GM10847 (cell line): ENCODE measurements around the gene CFAP251.

Experiments
- POLR2A ChIP-seq: IDR thresholded peaks from 2 replicates; pipeline ENCODE4 v1.6.1; 2011; ENCODE audit not compliant: insufficient read length; ENCODE audit errors: extremely low read depth

The CFAP251 gene

GRCh38 chr12:122003651-122004611 is 85.5 kb downstream of the CFAP251 start:
- no peak for TF ChIP-seq POLR2A

DNA sequence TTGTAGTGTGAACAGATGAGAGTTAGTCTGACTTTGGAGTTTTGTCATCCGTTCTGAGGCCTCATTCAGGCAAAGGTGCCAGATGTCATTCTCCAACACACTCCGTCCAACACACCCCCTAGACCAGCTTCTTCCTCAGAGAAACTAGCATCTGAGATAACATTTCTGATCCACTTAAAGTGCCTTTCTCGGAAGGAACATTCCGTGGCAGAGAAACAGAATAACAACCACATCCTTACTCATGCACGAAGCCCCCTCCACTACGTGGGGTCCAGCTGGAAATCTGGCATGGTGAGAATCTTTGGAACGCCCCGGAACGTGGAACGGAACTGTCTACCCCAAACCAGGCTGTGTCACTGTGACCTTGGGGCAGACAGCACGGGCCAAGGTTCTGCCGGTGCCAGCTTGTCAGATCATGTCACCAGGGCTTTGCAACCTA is 86.3 kb downstream of the CFAP251 start:
- no peak for TF ChIP-seq POLR2A

DNA sequence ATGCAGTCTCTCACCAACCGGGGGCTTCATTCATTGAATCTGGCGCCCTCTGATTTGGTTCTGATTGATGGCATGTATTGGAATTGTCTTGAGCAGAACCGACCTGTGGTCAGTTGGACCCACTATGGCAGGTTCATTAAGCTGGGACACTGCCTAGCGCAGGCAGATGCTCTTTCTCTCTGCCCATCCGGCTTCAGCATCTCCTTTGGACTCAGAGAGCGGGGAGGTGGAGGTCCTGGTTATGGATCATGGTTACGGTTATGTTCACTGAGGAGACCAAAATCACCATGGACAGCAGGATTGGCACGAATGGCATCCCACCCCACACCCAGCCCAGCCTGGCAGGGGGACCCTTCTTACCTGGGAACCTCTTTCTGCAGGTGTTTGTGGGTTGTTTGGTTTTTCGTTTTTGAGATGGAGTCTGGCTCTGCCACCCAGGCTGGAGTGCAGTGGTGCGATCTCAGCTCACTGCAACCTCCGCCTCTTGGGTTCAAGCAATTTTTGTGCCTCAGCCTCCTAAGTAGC is 86.9 kb downstream of the CFAP251 start:
- TF ChIP-seq POLR2A = no peak

DNA sequence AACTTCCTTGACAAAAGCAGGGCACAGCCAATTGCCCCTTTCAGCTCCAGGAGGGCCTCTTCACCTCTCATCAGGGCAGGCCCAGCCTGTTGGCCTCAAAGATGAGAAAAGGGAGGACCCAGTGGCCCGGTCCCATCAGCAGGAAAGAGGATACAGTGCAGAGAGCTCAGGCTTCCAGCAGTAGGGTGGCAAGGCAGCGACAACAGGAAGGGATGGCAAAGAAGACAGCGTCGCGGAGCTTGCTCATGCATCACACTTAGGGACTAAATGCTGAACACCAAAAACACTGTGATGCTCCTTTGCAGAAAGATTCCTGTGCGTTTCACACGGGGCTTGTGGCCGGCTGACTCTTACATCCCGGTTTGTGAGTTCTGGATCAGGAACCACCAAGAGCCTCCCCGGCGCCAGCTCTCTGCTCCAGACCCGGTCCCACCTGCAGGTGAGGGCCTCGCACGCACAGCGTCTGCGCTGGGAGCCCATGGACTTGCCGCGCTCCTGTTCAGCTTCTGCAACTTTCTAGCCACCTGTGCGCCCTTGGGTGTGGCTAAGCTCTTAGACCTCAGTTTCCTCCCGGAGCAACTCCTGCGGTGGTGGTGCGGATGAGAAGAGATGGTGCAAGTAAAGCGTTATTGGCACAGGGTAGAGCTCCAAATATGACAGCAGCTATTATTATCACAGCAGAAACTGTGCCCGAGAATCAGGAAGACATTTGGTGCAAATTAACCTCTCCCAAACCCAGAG is 88.0 kb downstream of the CFAP251 start:
- no peak for TF ChIP-seq POLR2A

DNA sequence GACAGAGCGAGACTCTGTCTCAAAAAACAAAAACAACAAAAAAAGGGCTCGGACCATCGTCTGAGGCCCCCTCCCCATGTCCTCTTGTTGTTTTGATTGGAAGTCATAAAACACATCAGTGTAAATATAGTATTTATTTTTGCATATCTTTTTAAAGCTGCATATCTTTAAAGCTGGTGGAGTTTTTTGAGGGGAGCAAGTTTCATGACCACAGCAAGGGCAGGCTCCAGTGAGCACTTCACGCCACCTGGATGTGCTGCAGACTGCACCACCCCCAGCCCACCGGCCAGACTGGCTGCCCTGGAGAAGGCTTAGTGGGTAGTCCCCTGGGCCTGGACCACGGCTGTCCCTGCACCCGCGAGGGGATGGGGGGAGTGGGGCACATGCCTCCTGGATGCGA is 91.3 kb downstream of the CFAP251 start:
- TF ChIP-seq POLR2A = no peak

DNA sequence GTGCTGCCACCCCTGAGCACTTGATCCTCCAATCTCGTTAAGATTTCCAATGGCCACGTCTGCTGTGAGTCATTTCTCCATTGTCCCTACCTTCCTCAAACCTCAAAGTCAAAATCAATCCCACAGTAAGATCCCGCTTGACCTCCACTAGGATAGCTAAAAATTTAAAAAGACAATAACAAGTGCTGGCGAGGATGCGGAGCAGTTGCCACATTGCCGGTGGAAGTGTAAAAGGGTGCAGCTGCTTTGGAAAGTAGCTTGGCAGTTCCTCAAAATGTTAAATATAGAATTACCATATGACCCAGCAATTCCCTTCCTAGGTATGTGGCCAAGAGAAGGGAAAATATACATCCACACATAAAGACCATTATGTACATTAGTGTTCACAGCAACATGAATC is 93.8 kb downstream of the CFAP251 start:
- no peak for TF ChIP-seq POLR2A

DNA sequence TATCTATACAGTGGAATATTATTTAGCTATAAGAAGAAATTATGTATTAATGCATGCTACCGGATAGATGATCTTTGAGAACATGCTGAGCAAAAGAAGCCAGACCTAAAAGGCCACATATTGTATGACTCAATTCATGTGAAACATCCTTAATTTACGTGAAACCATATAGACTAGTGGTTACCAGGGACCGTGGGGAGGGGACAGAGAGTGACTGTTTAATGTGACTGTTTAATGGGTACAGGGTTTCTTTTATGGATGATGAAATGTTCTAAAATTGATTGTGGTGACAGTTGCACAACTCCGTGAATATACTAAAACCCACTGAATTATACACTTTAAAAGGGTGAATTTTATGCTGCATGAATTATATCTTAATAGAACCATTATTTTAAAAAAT is 94.7 kb downstream of the CFAP251 start:
- no peak for TF ChIP-seq POLR2A

DNA sequence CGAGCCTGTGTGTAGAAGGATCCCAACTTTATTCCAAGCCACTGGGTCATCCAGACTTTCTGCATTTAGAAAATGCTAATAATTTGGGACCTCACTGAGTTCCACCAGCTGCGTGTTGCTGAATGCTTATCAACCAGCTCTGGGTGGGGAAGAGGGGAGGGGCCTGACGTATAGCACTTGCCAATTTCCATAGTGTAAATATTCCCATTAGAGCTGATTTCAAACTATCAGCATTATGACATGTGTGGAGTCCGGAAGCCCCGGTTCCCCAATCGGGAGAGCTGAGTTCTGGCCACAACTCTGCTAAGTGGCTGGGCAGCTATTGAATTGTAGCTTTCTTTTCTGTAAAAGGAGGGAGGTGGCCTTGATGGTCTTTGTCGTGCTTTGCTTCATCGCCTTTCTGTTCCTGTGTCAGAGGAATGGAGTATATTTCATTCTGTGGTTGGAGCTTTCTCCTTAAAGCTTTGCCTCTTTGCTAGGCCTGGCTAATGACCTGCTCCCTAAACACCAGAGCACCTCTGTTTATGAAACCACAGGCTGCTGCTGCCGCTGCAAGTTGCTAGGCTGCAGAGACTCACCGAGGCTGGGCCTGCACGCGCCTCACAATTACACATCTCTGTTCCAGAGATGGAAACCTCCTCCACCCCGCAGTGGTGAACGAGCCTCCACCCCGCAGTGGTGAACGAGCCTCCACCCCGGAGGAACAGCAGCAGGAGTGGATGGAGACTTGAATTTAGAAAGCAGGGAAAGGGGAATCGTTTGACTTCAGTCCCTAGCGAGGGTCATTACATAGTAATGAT is 95.6 kb downstream of the CFAP251 start:
- TF ChIP-seq POLR2A = no peak

- TF ChIP-seq POLR2A = no peak
Measured at GRCh38 chr12:122014781-122015180, 96.4 kb downstream of the CFAP251 start.

GRCh38 chr12:122018457-122018856 is 100.1 kb downstream of the CFAP251 start:
- no peak for TF ChIP-seq POLR2A

DNA sequence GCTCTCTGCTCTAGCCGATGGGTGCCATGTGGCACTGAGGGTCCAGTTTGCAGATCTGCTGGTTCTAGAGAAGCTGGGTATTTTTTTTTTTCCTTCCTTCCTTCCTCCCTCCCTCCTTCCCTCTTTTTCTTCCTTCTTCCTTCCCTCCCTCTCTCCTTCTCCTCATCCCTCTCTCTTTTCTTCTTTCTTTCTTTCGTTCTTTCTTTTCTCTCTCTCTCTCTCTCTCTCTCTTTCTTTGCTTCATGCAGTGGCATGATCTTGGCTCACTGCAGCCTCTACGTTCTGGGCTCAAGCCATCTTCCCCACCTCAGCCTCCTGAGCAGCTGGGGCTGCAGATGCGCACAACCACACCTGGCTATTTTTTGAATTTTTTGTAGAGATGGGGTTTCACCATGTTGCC is 100.5 kb downstream of the CFAP251 start:
- TF ChIP-seq POLR2A = no peak

DNA sequence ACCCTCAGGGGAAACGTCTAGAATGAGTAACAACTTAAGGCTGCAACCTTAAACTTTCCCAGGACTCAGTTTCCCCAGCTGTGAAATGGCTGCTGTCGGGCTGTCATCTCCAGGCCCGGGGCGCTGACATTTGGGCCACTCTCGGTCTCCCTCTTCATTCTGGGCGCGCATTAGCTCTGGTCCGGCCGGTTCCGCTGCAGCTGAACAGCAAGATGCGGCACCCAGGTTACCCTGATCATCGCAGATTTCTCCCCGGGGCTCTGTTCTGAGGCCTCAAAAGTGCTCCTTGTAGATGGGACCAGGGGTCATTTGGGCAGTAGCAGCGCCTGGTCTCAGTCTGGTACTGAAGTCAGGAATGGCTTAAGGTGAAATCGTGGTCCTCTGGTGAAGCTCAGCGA is 102.4 kb downstream of the CFAP251 start:
- no peak for TF ChIP-seq POLR2A

DNA sequence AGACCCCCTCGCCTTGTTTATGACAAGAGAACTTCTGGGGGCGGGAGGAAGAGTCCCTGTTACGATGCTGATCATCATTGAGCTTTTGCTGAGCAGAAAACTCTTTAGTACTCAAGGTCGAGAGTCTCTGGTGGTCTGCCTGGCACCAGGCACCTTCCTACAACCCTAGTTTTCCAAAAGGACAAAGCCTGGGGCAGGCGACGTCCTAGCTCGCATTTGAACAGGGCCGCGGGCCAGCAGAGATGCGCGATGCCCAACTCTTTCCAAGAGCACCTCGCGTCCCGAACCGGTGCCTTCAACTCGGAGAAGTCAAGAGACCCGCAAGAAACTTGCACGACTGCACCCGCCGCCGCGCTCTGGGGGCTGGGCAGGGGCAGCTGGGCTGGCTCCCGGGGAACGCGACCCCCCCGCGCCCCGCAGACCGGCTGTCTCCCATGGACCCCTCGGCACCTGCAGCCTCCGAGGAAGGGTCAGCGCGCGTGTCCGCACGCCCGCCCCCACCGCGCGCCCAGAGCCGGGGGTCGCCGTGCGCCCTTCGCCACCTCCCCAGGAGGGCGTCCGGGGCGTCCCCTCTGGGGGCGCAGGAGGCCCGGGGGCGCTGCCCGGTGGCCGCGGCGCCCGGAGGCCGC is 102.9 kb downstream of the CFAP251 start:
- TF ChIP-seq POLR2A = no peak

DNA sequence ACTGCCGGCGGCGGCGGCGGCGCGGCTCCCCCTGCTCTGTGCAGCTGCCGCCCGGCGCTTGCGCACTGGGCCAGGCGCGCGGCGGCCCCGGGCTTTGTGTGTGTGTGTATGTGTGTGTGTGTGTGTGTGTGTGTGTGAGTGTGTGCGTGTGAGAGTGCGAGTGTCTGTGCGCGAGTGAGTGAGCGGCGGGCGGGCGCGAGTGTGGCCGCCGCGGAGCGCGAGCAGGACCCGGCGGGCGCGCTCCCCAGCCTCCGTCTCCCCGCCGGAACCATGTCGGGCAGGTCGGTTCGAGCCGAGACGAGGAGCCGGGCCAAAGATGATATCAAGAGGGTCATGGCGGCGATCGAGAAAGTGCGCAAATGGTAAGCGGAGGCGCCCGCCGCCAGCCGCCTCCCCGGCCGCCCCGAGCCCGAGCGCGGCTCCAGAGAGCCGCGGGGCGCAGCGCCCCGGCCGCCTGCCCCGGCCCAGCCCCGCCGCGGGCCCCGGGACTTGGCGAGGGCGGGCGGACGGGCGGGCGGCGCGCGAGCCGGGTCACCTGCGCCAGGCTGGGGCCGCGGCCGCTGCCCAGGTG is 103.5 kb downstream of the CFAP251 start, which contains the start of gene BCL7A:
Gene BCL7A, plus strand, starts transcription at position 63 of the 571 bp plus-strand sequence. Its CDS starts 208 bp downstream, at position 271.
- peak; percentile 12 for TF ChIP-seq POLR2A
